Body of pancreas (tissue), 4 donors: ENCODE results near the gene FHOD1.

ENCODE experiments used
- POLR2A ChIP-seq, 3 donors: fragments of 450-650 bp; IDR thresholded peaks; one replicate each; pipeline ENCODE4 v1.6.1; 2016; ENCODE audit warnings: antibody characterized with exemption in 3 of 3, mild to moderate bottlenecking in 2 of 3
- TF ChIP-seq, protein P1 (sequence below), 7 experiments: fragments of 450-650 bp in 4 of 7; fragments of 200-600 bp in 3 of 7; sonication (generic) in 3 of 7; IDR thresholded peaks; one replicate each; pipeline ENCODE4 v1.5.1; 2016 to 2019; ENCODE audit warnings: antibody characterized with exemption in 7 of 7

DNA sequence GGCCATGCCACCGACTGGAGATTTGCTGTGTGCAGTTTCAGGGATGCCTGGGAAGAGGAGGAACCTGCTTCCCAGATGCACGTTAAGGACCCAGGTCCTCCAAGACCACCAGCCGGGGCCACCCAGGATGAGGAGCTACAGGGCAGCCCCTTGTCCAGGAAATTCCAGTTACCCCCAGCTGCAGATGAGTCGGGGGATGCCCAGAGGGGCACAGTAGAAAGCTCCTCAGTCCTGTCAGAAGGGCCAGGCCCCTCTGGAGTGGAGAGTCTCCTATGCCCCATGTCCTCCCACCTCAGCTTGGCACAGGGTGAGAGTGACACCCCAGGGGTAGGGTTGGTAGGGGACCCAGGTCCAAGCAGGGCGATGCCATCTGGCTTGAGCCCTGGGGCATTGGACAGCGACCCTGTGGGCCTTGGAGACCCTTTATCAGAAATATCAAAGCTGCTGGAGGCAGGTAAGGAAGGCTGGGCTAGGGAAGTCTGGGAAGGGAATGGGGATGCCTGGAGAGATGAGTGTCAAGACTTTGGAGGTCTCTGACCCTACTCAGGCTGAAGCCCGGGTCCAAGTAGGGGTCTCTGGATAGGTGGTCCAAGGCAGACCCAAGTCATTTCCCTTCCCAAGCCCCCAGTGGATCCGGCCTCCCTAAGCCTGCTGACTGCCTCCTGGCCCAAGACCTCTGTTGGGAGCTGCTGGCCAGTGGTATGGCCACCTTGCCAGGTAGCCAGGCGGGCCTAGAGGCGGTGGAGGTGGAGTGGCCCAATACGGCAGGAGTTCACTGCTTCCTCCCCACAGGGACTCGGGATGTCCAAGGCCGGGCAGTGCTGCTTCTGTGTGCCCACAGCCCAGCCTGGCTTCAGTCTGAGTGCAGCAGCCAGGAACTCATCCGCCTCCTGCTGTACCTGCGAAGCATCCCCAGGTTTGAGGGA is 33.1 kb upstream of the FHOD1 start:
- TF ChIP-seq, protein P1, sequence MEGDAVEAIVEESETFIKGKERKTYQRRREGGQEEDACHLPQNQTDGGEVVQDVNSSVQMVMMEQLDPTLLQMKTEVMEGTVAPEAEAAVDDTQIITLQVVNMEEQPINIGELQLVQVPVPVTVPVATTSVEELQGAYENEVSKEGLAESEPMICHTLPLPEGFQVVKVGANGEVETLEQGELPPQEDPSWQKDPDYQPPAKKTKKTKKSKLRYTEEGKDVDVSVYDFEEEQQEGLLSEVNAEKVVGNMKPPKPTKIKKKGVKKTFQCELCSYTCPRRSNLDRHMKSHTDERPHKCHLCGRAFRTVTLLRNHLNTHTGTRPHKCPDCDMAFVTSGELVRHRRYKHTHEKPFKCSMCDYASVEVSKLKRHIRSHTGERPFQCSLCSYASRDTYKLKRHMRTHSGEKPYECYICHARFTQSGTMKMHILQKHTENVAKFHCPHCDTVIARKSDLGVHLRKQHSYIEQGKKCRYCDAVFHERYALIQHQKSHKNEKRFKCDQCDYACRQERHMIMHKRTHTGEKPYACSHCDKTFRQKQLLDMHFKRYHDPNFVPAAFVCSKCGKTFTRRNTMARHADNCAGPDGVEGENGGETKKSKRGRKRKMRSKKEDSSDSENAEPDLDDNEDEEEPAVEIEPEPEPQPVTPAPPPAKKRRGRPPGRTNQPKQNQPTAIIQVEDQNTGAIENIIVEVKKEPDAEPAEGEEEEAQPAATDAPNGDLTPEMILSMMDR (IDR thresholded peaks at IDR 0.05) = no peak
- no peak for TF ChIP-seq POLR2A (IDR thresholded peaks at IDR 0.05)
